ENCODE data around the gene RAD23A.

Gene RAD23A

DNA sequence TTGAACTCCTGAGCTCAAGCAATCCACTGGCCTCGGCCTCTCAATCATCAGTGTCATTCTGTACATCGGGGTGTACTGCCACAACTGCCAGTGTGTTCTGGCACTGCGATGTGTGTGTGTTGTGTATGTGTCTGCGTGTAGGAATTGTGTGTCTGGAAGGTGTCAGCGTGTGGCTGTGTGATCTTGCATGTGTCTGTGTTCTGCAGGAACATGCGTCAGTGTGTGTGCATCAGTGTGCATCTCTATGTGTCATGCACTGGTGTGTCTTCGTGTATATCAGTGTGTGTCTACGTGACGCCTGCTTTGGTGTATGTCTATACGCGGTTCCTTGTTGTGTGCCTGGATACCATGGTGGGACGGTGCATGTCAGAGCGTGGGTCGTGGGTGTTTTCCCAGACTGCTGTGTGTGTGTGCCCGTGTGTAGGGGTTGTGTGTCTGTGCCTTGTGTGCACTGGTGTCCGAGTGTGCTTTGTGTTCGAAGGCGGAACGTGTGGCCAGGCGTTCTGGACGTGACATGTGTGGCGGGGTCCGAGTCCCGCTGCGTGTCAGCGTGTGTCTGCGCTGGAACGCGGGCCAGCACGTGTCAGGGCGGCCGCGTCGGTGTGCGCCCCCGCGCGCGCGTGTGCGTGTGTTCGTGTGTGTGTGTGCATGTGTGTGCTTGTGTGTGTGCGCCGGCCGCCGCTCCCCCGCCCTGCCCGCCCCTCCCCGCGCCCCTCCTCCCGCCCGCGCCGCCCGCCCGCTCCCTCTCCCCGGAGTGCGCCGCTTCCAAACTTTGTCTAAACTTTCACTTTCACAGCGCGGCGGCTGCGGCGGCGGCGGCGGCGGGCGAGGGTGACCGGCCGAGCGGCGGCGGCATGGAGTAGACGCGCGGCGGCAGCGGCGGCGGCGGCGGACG, 49.3 kb downstream of the RAD23A start, which contains the start of gene NFIX:
Gene NFIX (plus strand): TSS at position 775 of the 895 bp plus-strand sequence. CDS start 363 bp downstream, outside the sequence.
- H3K27me3 ChIP-seq: peaks cover 75% of the 10 kb centered on the region
- no peaks in the 10 kb centered on the region for H3K9me3 ChIP-seq
- peak within 1 kb of the TSS; percentile 27 to 57 for H3K4me3 ChIP-seq (ENCODE audit: low read depth in 1 of 2, low read length in 1 of 2)
- no peak within 1 kb of the TSS for H3K27ac ChIP-seq
- peaks cover 9 to 15% of the 10 kb centered on the region in 2 experiments for H3K4me1 ChIP-seq (ENCODE audit: control insufficient read depth in 1 of 2, insufficient read depth in 1 of 2, low read depth in 1 of 2, low read length in 1 of 2)
- H3K36me3 ChIP-seq: no peaks in the 10 kb centered on the region
- TF ChIP-seq, protein P1, sequence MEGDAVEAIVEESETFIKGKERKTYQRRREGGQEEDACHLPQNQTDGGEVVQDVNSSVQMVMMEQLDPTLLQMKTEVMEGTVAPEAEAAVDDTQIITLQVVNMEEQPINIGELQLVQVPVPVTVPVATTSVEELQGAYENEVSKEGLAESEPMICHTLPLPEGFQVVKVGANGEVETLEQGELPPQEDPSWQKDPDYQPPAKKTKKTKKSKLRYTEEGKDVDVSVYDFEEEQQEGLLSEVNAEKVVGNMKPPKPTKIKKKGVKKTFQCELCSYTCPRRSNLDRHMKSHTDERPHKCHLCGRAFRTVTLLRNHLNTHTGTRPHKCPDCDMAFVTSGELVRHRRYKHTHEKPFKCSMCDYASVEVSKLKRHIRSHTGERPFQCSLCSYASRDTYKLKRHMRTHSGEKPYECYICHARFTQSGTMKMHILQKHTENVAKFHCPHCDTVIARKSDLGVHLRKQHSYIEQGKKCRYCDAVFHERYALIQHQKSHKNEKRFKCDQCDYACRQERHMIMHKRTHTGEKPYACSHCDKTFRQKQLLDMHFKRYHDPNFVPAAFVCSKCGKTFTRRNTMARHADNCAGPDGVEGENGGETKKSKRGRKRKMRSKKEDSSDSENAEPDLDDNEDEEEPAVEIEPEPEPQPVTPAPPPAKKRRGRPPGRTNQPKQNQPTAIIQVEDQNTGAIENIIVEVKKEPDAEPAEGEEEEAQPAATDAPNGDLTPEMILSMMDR (IDR thresholded peaks at IDR 0.05): no peak

DNA sequence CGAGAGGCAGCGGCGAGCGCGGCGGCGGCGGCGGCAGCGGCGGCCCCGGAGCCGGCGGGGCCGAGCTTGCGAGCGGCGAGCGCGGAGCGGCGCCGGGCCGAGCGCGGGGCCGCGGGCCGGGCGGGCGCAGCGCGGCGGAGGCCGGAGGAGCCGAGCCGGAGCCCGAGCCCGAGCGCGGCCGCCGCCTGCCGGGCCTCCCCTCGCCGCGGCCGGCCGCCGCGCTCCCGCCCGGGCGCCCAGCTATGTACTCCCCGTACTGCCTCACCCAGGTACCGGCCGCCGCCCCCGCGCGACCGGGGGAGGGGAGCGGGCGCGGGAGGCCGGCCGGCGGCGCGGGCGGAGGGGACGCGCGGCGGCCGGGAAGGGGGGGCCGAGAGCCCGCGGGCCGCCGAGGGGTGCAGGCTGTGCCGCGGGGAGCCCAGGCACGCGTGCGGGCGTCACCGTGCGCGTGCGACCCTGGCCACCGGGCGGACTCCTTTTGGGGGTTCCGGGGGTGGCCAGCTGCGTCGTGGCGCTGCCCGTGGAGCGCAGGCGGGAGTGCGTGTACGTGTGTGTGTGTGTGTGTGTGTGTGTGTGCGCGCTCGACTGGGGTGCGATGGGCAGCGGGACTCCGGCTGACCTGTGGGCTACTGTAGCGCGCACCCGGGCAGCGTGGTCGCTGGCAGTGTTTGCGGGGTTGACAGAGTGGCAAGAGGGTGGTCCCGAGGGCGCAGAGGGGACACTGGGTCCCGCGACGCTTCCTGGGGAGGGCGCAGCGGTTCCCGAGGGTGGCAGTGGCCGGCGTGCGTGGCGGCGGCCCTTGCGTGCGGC, 50.1 kb downstream of the RAD23A start:
- H3K27ac ChIP-seq: no peak overlapping the region
- peak overlapping the region; percentile 27 to 57 for H3K4me3 ChIP-seq (ENCODE audit: low read depth in 1 of 2, low read length in 1 of 2)

DNA sequence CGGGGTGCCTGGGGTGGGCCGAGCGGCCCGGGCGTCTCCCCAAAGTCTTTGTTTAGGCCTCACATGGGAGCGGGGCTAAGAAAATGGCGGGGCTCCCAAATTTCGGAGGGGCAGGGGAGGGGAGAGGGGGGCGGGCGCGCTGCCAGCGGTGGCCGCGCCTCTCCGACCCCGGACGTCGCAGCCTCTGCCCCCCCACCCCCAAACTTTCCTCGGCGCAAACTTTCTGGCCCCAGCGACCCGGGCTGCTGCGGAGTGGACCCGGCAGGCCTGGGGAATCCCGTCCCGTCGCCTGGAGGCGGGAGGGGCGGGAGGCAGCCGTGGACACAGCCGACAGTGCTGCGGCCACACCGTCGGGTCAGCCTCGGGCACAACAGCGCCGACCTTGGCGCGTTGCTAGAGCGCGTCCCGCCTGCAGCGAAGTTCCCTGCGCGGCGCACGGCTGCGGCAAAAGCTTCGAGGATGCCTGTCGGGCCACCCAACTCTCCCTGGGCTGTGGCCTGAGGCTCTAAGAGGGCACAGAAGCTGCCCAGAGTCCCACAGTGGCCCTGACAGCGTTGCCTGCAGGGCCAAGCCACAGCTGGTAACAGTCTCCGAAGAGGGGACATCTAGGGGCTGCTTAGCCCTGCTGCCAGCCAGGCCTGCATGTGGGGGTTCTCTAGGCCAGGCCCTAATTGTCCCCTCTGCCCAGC, 50.9 kb downstream of the RAD23A start:
- no peaks in the 10 kb centered on the region for H3K36me3 ChIP-seq
- peak overlapping the region in 1 of 2 experiments; percentile 57 for H3K4me3 ChIP-seq (ENCODE audit: low read depth in 1 of 2, low read length in 1 of 2)
- TF ChIP-seq, protein P1 (IDR thresholded peaks at IDR 0.05): no peak
- H3K9me3 ChIP-seq: no peaks in the 10 kb centered on the region
- peaks cover 9 to 15% of the 10 kb centered on the region in 2 experiments for H3K4me1 ChIP-seq (ENCODE audit: control insufficient read depth in 1 of 2, insufficient read depth in 1 of 2, low read depth in 1 of 2, low read length in 1 of 2)
- H3K27me3 ChIP-seq: peaks cover 63% of the 10 kb centered on the region
- H3K27ac ChIP-seq: no peak overlapping the region

More for the DNA sequence above, 50.1 kb downstream of the RAD23A start:
- H3K9me3 ChIP-seq: no peaks in the 10 kb centered on the region
- no peaks in the 10 kb centered on the region for H3K36me3 ChIP-seq
- TF ChIP-seq, protein P1 (IDR thresholded peaks at IDR 0.05): no peak
- peaks cover 9 to 15% of the 10 kb centered on the region in 2 experiments for H3K4me1 ChIP-seq (ENCODE audit: control insufficient read depth in 1 of 2, insufficient read depth in 1 of 2, low read depth in 1 of 2, low read length in 1 of 2)
- H3K27me3 ChIP-seq: peaks cover 68% of the 10 kb centered on the region

DNA sequence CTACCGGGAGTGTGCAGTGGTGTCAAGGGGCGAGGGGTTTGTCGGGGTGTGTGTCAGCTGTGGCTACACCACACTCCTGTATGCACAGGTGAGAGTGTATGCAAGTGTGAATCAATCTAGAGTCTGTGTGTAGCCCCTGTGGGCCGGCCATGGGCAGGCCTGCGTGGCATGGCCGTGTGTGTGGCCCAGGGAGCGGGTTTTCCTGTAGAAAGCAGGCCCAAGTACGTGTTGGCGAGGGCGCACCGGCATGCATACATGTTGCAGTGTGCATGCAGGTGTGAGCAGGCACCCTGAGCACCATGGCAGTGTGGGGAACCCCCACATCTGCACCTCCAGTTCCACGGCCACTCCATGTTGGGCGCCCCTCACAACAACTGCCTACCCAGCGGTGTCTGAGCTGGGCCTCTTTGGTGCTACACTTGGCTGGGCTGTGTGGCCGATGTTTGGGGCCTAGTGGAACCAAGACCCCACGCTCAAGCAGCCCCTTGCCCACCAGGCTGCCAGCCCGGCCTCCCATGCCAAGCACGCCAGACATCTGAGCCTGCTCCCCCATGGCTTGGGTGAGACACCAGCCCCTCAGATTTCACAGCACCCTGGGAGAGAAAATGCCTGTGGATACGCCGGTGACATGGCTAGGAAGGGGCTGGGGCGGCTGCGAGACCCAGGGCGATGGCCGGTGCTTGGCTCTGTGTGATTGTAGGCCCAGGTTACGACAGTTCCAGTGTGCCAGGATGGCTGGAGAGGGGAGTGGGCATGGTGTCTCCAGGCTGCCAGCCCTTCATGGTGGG, 51.7 kb downstream of the RAD23A start:
- TF ChIP-seq, protein P1 (IDR thresholded peaks at IDR 0.05): no peak
- no peaks in the 10 kb centered on the region for H3K9me3 ChIP-seq
- no peak overlapping the region for H3K27ac ChIP-seq
- no peak overlapping the region for H3K4me3 ChIP-seq (ENCODE audit: low read depth in 1 of 2, low read length in 1 of 2)
- H3K27me3 ChIP-seq: peaks cover 61% of the 10 kb centered on the region
- H3K36me3 ChIP-seq: no peaks in the 10 kb centered on the region
- H3K4me1 ChIP-seq (ENCODE audit: control insufficient read depth in 1 of 2, insufficient read depth in 1 of 2, low read depth in 1 of 2, low read length in 1 of 2): peaks cover 9 to 15% of the 10 kb centered on the region in 2 experiments
